ENCODE data around the gene BTBD3. TPM values are rescaled to one million over a fixed set of nuclear protein-coding genes. Genes with fewer than 3 reads are reported as not detected.

The BTBD3 gene
- total and polyA plus RNA-seq, 5 experiments from 2014 or later: 0.07 to 1.4 (median 0.86) TPM

GRCh38 chr20:11895861-11896387 is 21.8 kb upstream of the BTBD3 start:
- Mint-ChIP-seq H3K27ac (no peak overlapping the region), H3K27me3 (peaks cover 2 to 16% (median 12%) of the 10 kb centered on the region in 5 donors), H3K9me3 (peaks cover 0 to 4% (median 0%) of the 10 kb centered on the region in 9 donors), H3K4me3 (no peak overlapping the region), H3K4me1 (peaks cover 0 to 15% (median 10%) of the 10 kb centered on the region in 4 donors), H3K36me3 (no peaks in the 10 kb centered on the region)
- no peak for DNase-seq
- no peak for ATAC-seq
- POLR2A ChIA-PET: no interaction called here

GRCh38 chr20:11901127-11901526 is 16.6 kb upstream of the BTBD3 start:
- peaks cover 0 to 3% (median 0%) of the 10 kb centered on the region in 9 donors for H3K9me3 Mint-ChIP-seq
- POLR2A ChIA-PET: no interaction called here
- H3K27ac Mint-ChIP-seq: no peak overlapping the region

GRCh38 chr20:11902285-11902697 is 15.4 kb upstream of the BTBD3 start:
- no peaks in the 10 kb centered on the region for H3K36me3 Mint-ChIP-seq
- ATAC-seq: no peak

More at GRCh38 chr20:11901127-11901526, 16.6 kb upstream of the BTBD3 start:
- ATAC-seq (no peak), DNase-seq (no peak)
- H3K4me3 Mint-ChIP-seq: no peak overlapping the region
- H3K36me3 Mint-ChIP-seq: no peaks in the 10 kb centered on the region
- peaks cover 0 to 13% (median 2%) of the 10 kb centered on the region in 5 donors for H3K27me3 Mint-ChIP-seq
- no peaks in the 10 kb centered on the region for H3K4me1 Mint-ChIP-seq

GRCh38 chr20:11905460-11906179 is 12.1 kb upstream of the BTBD3 start:
- DNase-seq (no peak), ATAC-seq (no peak)
- POLR2A ChIA-PET: no interaction called here
- no peaks in the 10 kb centered on the region for H3K27me3 Mint-ChIP-seq
- H3K4me1 Mint-ChIP-seq: no peaks in the 10 kb centered on the region
- peaks cover 0 to 5% (median 0%) of the 10 kb centered on the region in 9 donors for H3K9me3 Mint-ChIP-seq
- no peaks in the 10 kb centered on the region for H3K36me3 Mint-ChIP-seq
- H3K4me3 Mint-ChIP-seq: no peak overlapping the region
- no peak overlapping the region for H3K27ac Mint-ChIP-seq

More at GRCh38 chr20:11902285-11902697, 15.4 kb upstream of the BTBD3 start:
- POLR2A ChIA-PET: no interaction called here
- H3K4me3 Mint-ChIP-seq: no peak overlapping the region
- no peak for DNase-seq
- H3K27me3 Mint-ChIP-seq: peaks cover 0 to 10% (median 2%) of the 10 kb centered on the region in 5 donors
- no peaks in the 10 kb centered on the region for H3K4me1 Mint-ChIP-seq
- H3K9me3 Mint-ChIP-seq: peaks cover 0 to 3% (median 0%) of the 10 kb centered on the region in 9 donors
- H3K27ac Mint-ChIP-seq: no peak overlapping the region

- DNase-seq (no peak), ATAC-seq (no peak)
- H3K4me3 Mint-ChIP-seq: no peak overlapping the region
- peaks cover 0 to 5% (median 0%) of the 10 kb centered on the region in 9 donors for H3K9me3 Mint-ChIP-seq
- H3K27me3 Mint-ChIP-seq: no peaks in the 10 kb centered on the region
- POLR2A ChIA-PET: no interaction called here
- H3K36me3 Mint-ChIP-seq: no peaks in the 10 kb centered on the region
- no peak overlapping the region for H3K27ac Mint-ChIP-seq
- no peaks in the 10 kb centered on the region for H3K4me1 Mint-ChIP-seq
Measured at GRCh38 chr20:11906626-11907480, 10.8 kb upstream of the BTBD3 start.

GRCh38 chr20:11907621-11908020 is 10.1 kb upstream of the BTBD3 start:
- POLR2A ChIA-PET: no interaction called here
- peaks cover 0 to 5% (median 0%) of the 10 kb centered on the region in 9 donors for H3K9me3 Mint-ChIP-seq
- no peaks in the 10 kb centered on the region for H3K36me3 Mint-ChIP-seq
- no peak overlapping the region for H3K27ac Mint-ChIP-seq
- no peak for DNase-seq
- no peak overlapping the region for H3K4me3 Mint-ChIP-seq
- H3K4me1 Mint-ChIP-seq: no peaks in the 10 kb centered on the region
- H3K27me3 Mint-ChIP-seq: no peaks in the 10 kb centered on the region
- ATAC-seq: no peak

GRCh38 chr20:11912013-11912658 is 5.6 kb upstream of the BTBD3 start:
- H3K4me3 Mint-ChIP-seq: no peak overlapping the region
- ATAC-seq: no peak
- no peak for DNase-seq

GRCh38 chr20:11912659-11913415 is 4.9 kb upstream of the BTBD3 start:
- Mint-ChIP-seq H3K4me1 (peaks cover 0 to 5% (median 3%) of the 10 kb centered on the region in 4 donors), H3K27me3 (no peaks in the 10 kb centered on the region), H3K4me3 (no peak overlapping the region), H3K9me3 (no peaks in the 10 kb centered on the region), H3K36me3 (no peaks in the 10 kb centered on the region), H3K27ac (no peak overlapping the region)
- DNase-seq (no peak), ATAC-seq (no peak)
- POLR2A ChIA-PET: no interaction called here

More at GRCh38 chr20:11912013-11912658, 5.6 kb upstream of the BTBD3 start:
- no peaks in the 10 kb centered on the region for H3K4me1 Mint-ChIP-seq
- peaks cover 0 to 2% (median 0%) of the 10 kb centered on the region in 9 donors for H3K9me3 Mint-ChIP-seq
- no peaks in the 10 kb centered on the region for H3K36me3 Mint-ChIP-seq
- POLR2A ChIA-PET: no interaction called here
- H3K27me3 Mint-ChIP-seq: no peaks in the 10 kb centered on the region
- peak overlapping the region in 1 of 10 donors; percentile 10 for H3K27ac Mint-ChIP-seq

GRCh38 chr20:11918391-11918845 is 725 bp downstream of the BTBD3 start:
- Mint-ChIP-seq H3K4me3 (peak overlapping the region in 1 of 10 donors; percentile 40), H3K27ac (no peak overlapping the region), H3K9me3 (no peaks in the 10 kb centered on the region), H3K27me3 (no peaks in the 10 kb centered on the region), H3K36me3 (no peaks in the 10 kb centered on the region), H3K4me1 (peaks cover 2 to 18% (median 10%) of the 10 kb centered on the region in 4 donors)
- POLR2A ChIA-PET: no interaction called here
- ATAC-seq (no peak), DNase-seq (no peak)

- H3K4me3 Mint-ChIP-seq: peak overlapping the region in 1 of 10 donors; percentile 13
- no peak for DNase-seq
- H3K27ac Mint-ChIP-seq: no peak overlapping the region
- ATAC-seq: no peak
- no peaks in the 10 kb centered on the region for H3K36me3 Mint-ChIP-seq
- no peaks in the 10 kb centered on the region for H3K9me3 Mint-ChIP-seq
- no peaks in the 10 kb centered on the region for H3K27me3 Mint-ChIP-seq
- POLR2A ChIA-PET: no interaction called here
- peaks cover 2 to 18% (median 10%) of the 10 kb centered on the region in 4 donors for H3K4me1 Mint-ChIP-seq
Measured at GRCh38 chr20:11918981-11919380, 1.3 kb downstream of the BTBD3 start.

GRCh38 chr20:11919581-11919980 is 1.9 kb downstream of the BTBD3 start:
- no peaks in the 10 kb centered on the region for H3K27me3 Mint-ChIP-seq
- H3K4me3 Mint-ChIP-seq: no peak overlapping the region

GRCh38 chr20:11920083-11920482 is 2.4 kb downstream of the BTBD3 start:
- no peaks in the 10 kb centered on the region for H3K9me3 Mint-ChIP-seq
- no peak for ATAC-seq
- POLR2A ChIA-PET: no interaction called here
- H3K4me1 Mint-ChIP-seq: peaks cover 2 to 18% (median 10%) of the 10 kb centered on the region in 4 donors
- no peaks in the 10 kb centered on the region for H3K27me3 Mint-ChIP-seq
- no peaks in the 10 kb centered on the region for H3K36me3 Mint-ChIP-seq
- no peak overlapping the region for H3K27ac Mint-ChIP-seq
- no peak overlapping the region for H3K4me3 Mint-ChIP-seq
- no peak for DNase-seq

More at GRCh38 chr20:11919581-11919980, 1.9 kb downstream of the BTBD3 start:
- Mint-ChIP-seq H3K9me3 (no peaks in the 10 kb centered on the region), H3K4me1 (peaks cover 2 to 18% (median 10%) of the 10 kb centered on the region in 4 donors), H3K36me3 (no peaks in the 10 kb centered on the region), H3K27ac (no peak overlapping the region)
- ATAC-seq (no peak), DNase-seq (no peak)
- POLR2A ChIA-PET: no interaction called here
